ENCODE measurements around the gene COL4A1.
A peak's percentile ranks its signal among the peaks of the same experiment; 100 is the strongest.

Gene COL4A1

GRCh38 chr13:110225003-110225402 is 82.0 kb downstream of the COL4A1 start:
- Histone ChIP-seq H3K27ac (ENCODE audit: low read depth, low read length) (no peak overlapping the region), H3K9me3 (ENCODE audit: control insufficient read depth in 1 of 2, low read length in 2 of 2) (no peaks in the 10 kb centered on the region), H3K27me3 (ENCODE audit: control insufficient read depth in 1 of 2, insufficient read depth in 2 of 2, low read length in 2 of 2) (no peaks in the 10 kb centered on the region), H3K9ac (ENCODE audit: low read depth in 1 of 2, low read length in 2 of 2) (no peak overlapping the region), H3K4me1 (ENCODE audit: control insufficient read depth in 1 of 2, insufficient read depth in 2 of 2, low read length in 2 of 2) (no peaks in the 10 kb centered on the region), H3K36me3 (ENCODE audit: control insufficient read depth in 1 of 2, insufficient read depth in 2 of 2, low read length in 2 of 2) (no peaks in the 10 kb centered on the region), H3K4me3 (ENCODE audit: low read depth in 1 of 2, low read length in 2 of 2) (no peak overlapping the region)

- no peaks in the 10 kb centered on the region for H3K27me3 ChIP-seq (ENCODE audit: control insufficient read depth in 1 of 2, insufficient read depth in 2 of 2, low read length in 2 of 2)
- no peak overlapping the region for H3K4me3 ChIP-seq (ENCODE audit: low read depth in 1 of 2, low read length in 2 of 2)
- no peak overlapping the region for H3K9ac ChIP-seq (ENCODE audit: low read depth in 1 of 2, low read length in 2 of 2)
- no peaks in the 10 kb centered on the region for H3K9me3 ChIP-seq (ENCODE audit: control insufficient read depth in 1 of 2, low read length in 2 of 2)
- no peaks in the 10 kb centered on the region for H3K4me1 ChIP-seq (ENCODE audit: control insufficient read depth in 1 of 2, insufficient read depth in 2 of 2, low read length in 2 of 2)
- no peaks in the 10 kb centered on the region for H3K36me3 ChIP-seq (ENCODE audit: control insufficient read depth in 1 of 2, insufficient read depth in 2 of 2, low read length in 2 of 2)
- no peak overlapping the region for H3K27ac ChIP-seq (ENCODE audit: low read depth, low read length)
Observed at GRCh38 chr13:110224519-110224918, 82.4 kb downstream of the COL4A1 start.

GRCh38 chr13:110221406-110222117 is 85.4 kb downstream of the COL4A1 start:
- Histone ChIP-seq H3K9ac (ENCODE audit: low read depth in 1 of 2, low read length in 2 of 2) (no peak overlapping the region), H3K36me3 (ENCODE audit: control insufficient read depth in 1 of 2, insufficient read depth in 2 of 2, low read length in 2 of 2) (no peaks in the 10 kb centered on the region), H3K4me3 (ENCODE audit: low read depth in 1 of 2, low read length in 2 of 2) (no peak overlapping the region), H3K27me3 (ENCODE audit: control insufficient read depth in 1 of 2, insufficient read depth in 2 of 2, low read length in 2 of 2) (no peaks in the 10 kb centered on the region), H3K4me1 (ENCODE audit: control insufficient read depth in 1 of 2, insufficient read depth in 2 of 2, low read length in 2 of 2) (peaks cover 0 to 10% of the 10 kb centered on the region in 2 donors), H3K27ac (ENCODE audit: low read depth, low read length) (no peak overlapping the region), H3K9me3 (ENCODE audit: control insufficient read depth in 1 of 2, low read length in 2 of 2) (no peaks in the 10 kb centered on the region)

GRCh38 chr13:110220471-110220870 is 86.5 kb downstream of the COL4A1 start:
- Histone ChIP-seq H3K27me3 (ENCODE audit: control insufficient read depth in 1 of 2, insufficient read depth in 2 of 2, low read length in 2 of 2) (no peaks in the 10 kb centered on the region), H3K4me3 (ENCODE audit: low read depth in 1 of 2, low read length in 2 of 2) (no peak overlapping the region), H3K9ac (ENCODE audit: low read depth in 1 of 2, low read length in 2 of 2) (no peak overlapping the region), H3K27ac (ENCODE audit: low read depth, low read length) (no peak overlapping the region), H3K36me3 (ENCODE audit: control insufficient read depth in 1 of 2, insufficient read depth in 2 of 2, low read length in 2 of 2) (no peaks in the 10 kb centered on the region), H3K4me1 (ENCODE audit: control insufficient read depth in 1 of 2, insufficient read depth in 2 of 2, low read length in 2 of 2) (peaks cover 0 to 15% of the 10 kb centered on the region in 2 donors), H3K9me3 (ENCODE audit: control insufficient read depth in 1 of 2, low read length in 2 of 2) (no peaks in the 10 kb centered on the region)

GRCh38 chr13:110218581-110219201 is 88.3 kb downstream of the COL4A1 start:
- Histone ChIP-seq H3K4me3 (ENCODE audit: low read depth in 1 of 2, low read length in 2 of 2) (no peak overlapping the region), H3K27ac (ENCODE audit: low read depth, low read length) (no peak overlapping the region), H3K9me3 (ENCODE audit: control insufficient read depth in 1 of 2, low read length in 2 of 2) (no peaks in the 10 kb centered on the region), H3K27me3 (ENCODE audit: control insufficient read depth in 1 of 2, insufficient read depth in 2 of 2, low read length in 2 of 2) (no peaks in the 10 kb centered on the region), H3K9ac (ENCODE audit: low read depth in 1 of 2, low read length in 2 of 2) (no peak overlapping the region), H3K4me1 (ENCODE audit: control insufficient read depth in 1 of 2, insufficient read depth in 2 of 2, low read length in 2 of 2) (peaks cover 0 to 15% of the 10 kb centered on the region in 2 donors), H3K36me3 (ENCODE audit: control insufficient read depth in 1 of 2, insufficient read depth in 2 of 2, low read length in 2 of 2) (no peaks in the 10 kb centered on the region)

- no peaks in the 10 kb centered on the region for H3K9me3 ChIP-seq (ENCODE audit: control insufficient read depth in 1 of 2, low read length in 2 of 2)
- no peaks in the 10 kb centered on the region for H3K27me3 ChIP-seq (ENCODE audit: control insufficient read depth in 1 of 2, insufficient read depth in 2 of 2, low read length in 2 of 2)
- no peak overlapping the region for H3K4me3 ChIP-seq (ENCODE audit: low read depth in 1 of 2, low read length in 2 of 2)
- H3K27ac ChIP-seq (ENCODE audit: low read depth, low read length) = no peak overlapping the region
- H3K36me3 ChIP-seq (ENCODE audit: control insufficient read depth in 1 of 2, insufficient read depth in 2 of 2, low read length in 2 of 2) = no peaks in the 10 kb centered on the region
- H3K9ac ChIP-seq (ENCODE audit: low read depth in 1 of 2, low read length in 2 of 2) = no peak overlapping the region
- H3K4me1 ChIP-seq (ENCODE audit: control insufficient read depth in 1 of 2, insufficient read depth in 2 of 2, low read length in 2 of 2) = peaks cover 0 to 15% of the 10 kb centered on the region in 2 donors
Observed at GRCh38 chr13:110217811-110218210, 89.1 kb downstream of the COL4A1 start.

GRCh38 chr13:110217085-110217484 is 89.9 kb downstream of the COL4A1 start:
- Histone ChIP-seq H3K27ac (ENCODE audit: low read depth, low read length) (no peak overlapping the region), H3K9me3 (ENCODE audit: control insufficient read depth in 1 of 2, low read length in 2 of 2) (no peaks in the 10 kb centered on the region), H3K9ac (ENCODE audit: low read depth in 1 of 2, low read length in 2 of 2) (no peak overlapping the region), H3K4me3 (ENCODE audit: low read depth in 1 of 2, low read length in 2 of 2) (no peak overlapping the region), H3K36me3 (ENCODE audit: control insufficient read depth in 1 of 2, insufficient read depth in 2 of 2, low read length in 2 of 2) (no peaks in the 10 kb centered on the region), H3K4me1 (ENCODE audit: control insufficient read depth in 1 of 2, insufficient read depth in 2 of 2, low read length in 2 of 2) (peaks cover 0 to 15% of the 10 kb centered on the region in 2 donors), H3K27me3 (ENCODE audit: control insufficient read depth in 1 of 2, insufficient read depth in 2 of 2, low read length in 2 of 2) (no peaks in the 10 kb centered on the region)

- H3K4me1 ChIP-seq (ENCODE audit: control insufficient read depth in 1 of 2, insufficient read depth in 2 of 2, low read length in 2 of 2) = peaks cover 0 to 15% of the 10 kb centered on the region in 2 donors
- no peak overlapping the region for H3K9ac ChIP-seq (ENCODE audit: low read depth in 1 of 2, low read length in 2 of 2)
- H3K9me3 ChIP-seq (ENCODE audit: control insufficient read depth in 1 of 2, low read length in 2 of 2) = no peaks in the 10 kb centered on the region
- no peaks in the 10 kb centered on the region for H3K27me3 ChIP-seq (ENCODE audit: control insufficient read depth in 1 of 2, insufficient read depth in 2 of 2, low read length in 2 of 2)
- no peaks in the 10 kb centered on the region for H3K36me3 ChIP-seq (ENCODE audit: control insufficient read depth in 1 of 2, insufficient read depth in 2 of 2, low read length in 2 of 2)
- H3K4me3 ChIP-seq (ENCODE audit: low read depth in 1 of 2, low read length in 2 of 2) = no peak overlapping the region
- H3K27ac ChIP-seq (ENCODE audit: low read depth, low read length) = peak overlapping the region; percentile 37
Observed at GRCh38 chr13:110216398-110217041, 90.4 kb downstream of the COL4A1 start.

- Histone ChIP-seq H3K4me1 (ENCODE audit: control insufficient read depth in 1 of 2, insufficient read depth in 2 of 2, low read length in 2 of 2) (peaks cover 0 to 15% of the 10 kb centered on the region in 2 donors), H3K4me3 (ENCODE audit: low read depth in 1 of 2, low read length in 2 of 2) (no peak overlapping the region), H3K27me3 (ENCODE audit: control insufficient read depth in 1 of 2, insufficient read depth in 2 of 2, low read length in 2 of 2) (no peaks in the 10 kb centered on the region), H3K36me3 (ENCODE audit: control insufficient read depth in 1 of 2, insufficient read depth in 2 of 2, low read length in 2 of 2) (peaks cover 0 to 4% of the 10 kb centered on the region in 2 donors), H3K9me3 (ENCODE audit: control insufficient read depth in 1 of 2, low read length in 2 of 2) (no peaks in the 10 kb centered on the region), H3K9ac (ENCODE audit: low read depth in 1 of 2, low read length in 2 of 2) (no peak overlapping the region), H3K27ac (ENCODE audit: low read depth, low read length) (peak overlapping the region; percentile 51)
Observed at GRCh38 chr13:110216006-110216397, 91.0 kb downstream of the COL4A1 start.

GRCh38 chr13:110215606-110216005 is 91.4 kb downstream of the COL4A1 start:
- H3K27me3 ChIP-seq (ENCODE audit: control insufficient read depth in 1 of 2, insufficient read depth in 2 of 2, low read length in 2 of 2) = no peaks in the 10 kb centered on the region
- H3K36me3 ChIP-seq (ENCODE audit: control insufficient read depth in 1 of 2, insufficient read depth in 2 of 2, low read length in 2 of 2) = peaks cover 0 to 5% of the 10 kb centered on the region in 2 donors
- no peak overlapping the region for H3K27ac ChIP-seq (ENCODE audit: low read depth, low read length)
- H3K9me3 ChIP-seq (ENCODE audit: control insufficient read depth in 1 of 2, low read length in 2 of 2) = no peaks in the 10 kb centered on the region
- no peak overlapping the region for H3K4me3 ChIP-seq (ENCODE audit: low read depth in 1 of 2, low read length in 2 of 2)
- peaks cover 0 to 15% of the 10 kb centered on the region in 2 donors for H3K4me1 ChIP-seq (ENCODE audit: control insufficient read depth in 1 of 2, insufficient read depth in 2 of 2, low read length in 2 of 2)
- no peak overlapping the region for H3K9ac ChIP-seq (ENCODE audit: low read depth in 1 of 2, low read length in 2 of 2)

Data from duodenal mucosa (tissue), 2 donors.